Gastrocnemius medialis (tissue), 4 donors: Measurements from ENCODE around the gene HOXB5. TPM values are rescaled to one million over a fixed set of nuclear protein-coding genes. Genes with fewer than 3 reads are reported as not detected.

Experiments used
- ATAC-seq, 2 donors: fragments of 150-250 bp; one replicate each; pipeline ENCODE4 v1.9.1; 2016
- DNase-seq, 2 donors: peaks; one replicate each; pipeline ENCODE4 v3.0.0-alpha.2; 2019
- H3K27ac ChIP-seq, 4 donors: fragments of 200-600 bp; sonication (generic); 1 replicate in 1 of 4; 2 replicates in 3 of 4; pipeline ENCODE4 v1.5.1; 2016 to 2018; ENCODE audit warnings: mild to moderate bottlenecking in 2 of 4, moderate library complexity in 1 of 4
- H3K27me3 ChIP-seq, 3 donors: fragments of 200-600 bp; sonication (generic) in 2 of 3; 1 replicate in 1 of 3; 2 replicates in 2 of 3; pipeline versions ENCODE4 v1.5.1 to v1.6.0; 2016 to 2019; ENCODE audit warnings: mild to moderate bottlenecking in 1 of 3, moderate library complexity in 1 of 3
- H3K36me3 ChIP-seq, 2 donors: fragments of 200-600 bp; sonication (generic) in 1 of 2; one replicate each; pipeline ENCODE4 v1.5.1; 2017 to 2018
- H3K4me1 ChIP-seq, 2 donors: fragments of 200-600 bp; sonication (generic) in 1 of 2; one replicate each; pipeline ENCODE4 v1.5.1; 2016 to 2017; ENCODE audit warnings: mild to moderate bottlenecking in 2 of 2
- H3K4me3 ChIP-seq, 4 donors: fragments of 200-600 bp; sonication (generic) in 3 of 4; 1 replicate in 1 of 4; 2 replicates in 3 of 4; pipeline ENCODE4 v1.5.1; 2016 to 2019; ENCODE audit warnings: mild to moderate bottlenecking in 2 of 4
- H3K9me3 ChIP-seq, 3 donors: fragments of 200-600 bp; sonication (generic) in 2 of 3; 1 replicate in 1 of 3; 2 replicates in 2 of 3; pipeline ENCODE4 v1.5.1; 2016 to 2019
- CTCF ChIP-seq, 5 experiments: fragments of 450-650 bp in 3 of 5; fragments of 200-600 bp in 2 of 5; sonication (generic) in 2 of 5; IDR thresholded peaks in 4 of 5; conservative IDR thresholded peaks in 1 of 5; 1 replicate in 4 of 5; 2 replicates in 1 of 5; pipeline ENCODE4 v1.5.1; 2016 to 2019; ENCODE audit warnings: antibody characterized with exemption in 5 of 5, mild to moderate bottlenecking in 3 of 5, moderate library complexity in 3 of 5
- POLR2A ChIP-seq, 2 donors: fragments of 450-650 bp; IDR thresholded peaks; one replicate each; pipeline ENCODE4 v1.6.1; 2017; ENCODE audit warnings: antibody characterized with exemption in 2 of 2, mild to moderate bottlenecking in 2 of 2, moderate library complexity in 2 of 2
- in situ Hi-C, 4 donors: fragments of 200-750 bp; cut with MboI; loops; one replicate each; pipeline versions ENCODE4 v1.15.0 to v1.8.0; 2017; ENCODE audit warnings: low sequenced_read_pairs in 4 of 4
- intact Hi-C: fragments of 100-400 bp; cut with DNase I; formaldehyde crosslinking; loops from one replicate; pipeline ENCODE4 v1.15.1; 2023; ENCODE audit warnings: low total_unique reads
- total RNA-seq, 4 donors: library from RNA; depleted of rRNA; stranded (reverse); fragments of >200 nt; gene quantifications; one replicate each; pipeline versions ENCODE4 v1.1.0 to v1.2.3, GENCODE V29; 2016

HOXB5 gene
- total RNA-seq, 4 donors from 2014 or later: not detected

DNA sequence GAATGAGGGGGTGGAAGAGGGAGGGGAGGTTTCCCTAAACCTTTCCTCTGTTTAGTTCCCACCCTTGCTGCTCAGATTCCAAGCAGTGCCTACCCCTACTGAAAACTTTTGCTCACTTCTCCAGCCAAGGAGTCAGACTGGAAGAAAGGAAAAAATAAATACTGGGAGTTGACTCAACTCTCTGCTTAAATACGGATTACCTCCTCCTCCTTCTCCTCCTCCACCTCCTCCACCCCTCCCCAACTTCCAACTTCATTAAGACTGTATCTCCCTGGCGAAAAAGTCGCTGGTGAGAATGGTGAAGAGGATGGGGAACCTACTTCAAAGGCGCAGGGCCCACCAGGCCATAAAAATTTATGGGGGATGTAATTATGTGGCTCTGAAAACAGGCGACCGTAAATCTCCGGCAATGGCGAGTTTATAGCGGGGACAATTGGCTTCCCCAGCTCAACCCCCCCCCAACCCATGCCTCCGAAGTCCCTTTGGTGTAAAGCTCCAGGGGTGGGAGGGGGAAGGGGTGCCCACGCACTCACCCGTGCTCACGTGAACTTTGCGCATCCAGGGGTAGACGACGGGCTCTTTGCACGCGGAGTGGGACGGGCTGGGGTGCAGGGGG is 16.1 kb downstream of the HOXB5 start:
- peaks cover 27 to 77% (median 73%) of the 10 kb centered on the region in 3 donors for H3K27me3 ChIP-seq
- TF ChIP-seq POLR2A (IDR thresholded peaks at IDR 0.05) (no peak), CTCF (IDR thresholded peaks at IDR 0.05 in 4 of 5, conservative IDR thresholded peaks at IDR 0.05 in 1 of 5) (no peak)
- peaks cover 5% of the 10 kb centered on the region in 2 donors for H3K4me1 ChIP-seq
- ATAC-seq (no peak), DNase-seq (no peak)
- in situ Hi-C loops (no loop called here), intact Hi-C loops (no loop called here)
- peak overlapping the region; percentile 53 to 67 (median 62) for H3K4me3 ChIP-seq
- peak overlapping the region in 3 of 4 donors; percentile 72 to 83 (median 79) for H3K27ac ChIP-seq
- H3K36me3 ChIP-seq: no peaks in the 10 kb centered on the region
- H3K9me3 ChIP-seq: no peaks in the 10 kb centered on the region

- Histone ChIP-seq H3K27me3 (peaks cover 31 to 71% (median 67%) of the 10 kb centered on the region in 3 donors), H3K27ac (peak overlapping the region; percentile 40 to 83 (median 76)), H3K4me3 (peak overlapping the region; percentile 53 to 67 (median 62)), H3K9me3 (no peaks in the 10 kb centered on the region), H3K36me3 (no peaks in the 10 kb centered on the region), H3K4me1 (peaks cover 5 to 10% of the 10 kb centered on the region in 2 donors)
- no peak for ATAC-seq
- in situ Hi-C loops: no loop called here
- intact Hi-C loops: no loop called here
- no peak for TF ChIP-seq CTCF (IDR thresholded peaks at IDR 0.05 in 4 of 5, conservative IDR thresholded peaks at IDR 0.05 in 1 of 5)
- no peak for TF ChIP-seq POLR2A (IDR thresholded peaks at IDR 0.05)
- DNase-seq: no peak
Measured at GRCh38 chr17:48576479-48577309, 16.9 kb downstream of the HOXB5 start.

DNA sequence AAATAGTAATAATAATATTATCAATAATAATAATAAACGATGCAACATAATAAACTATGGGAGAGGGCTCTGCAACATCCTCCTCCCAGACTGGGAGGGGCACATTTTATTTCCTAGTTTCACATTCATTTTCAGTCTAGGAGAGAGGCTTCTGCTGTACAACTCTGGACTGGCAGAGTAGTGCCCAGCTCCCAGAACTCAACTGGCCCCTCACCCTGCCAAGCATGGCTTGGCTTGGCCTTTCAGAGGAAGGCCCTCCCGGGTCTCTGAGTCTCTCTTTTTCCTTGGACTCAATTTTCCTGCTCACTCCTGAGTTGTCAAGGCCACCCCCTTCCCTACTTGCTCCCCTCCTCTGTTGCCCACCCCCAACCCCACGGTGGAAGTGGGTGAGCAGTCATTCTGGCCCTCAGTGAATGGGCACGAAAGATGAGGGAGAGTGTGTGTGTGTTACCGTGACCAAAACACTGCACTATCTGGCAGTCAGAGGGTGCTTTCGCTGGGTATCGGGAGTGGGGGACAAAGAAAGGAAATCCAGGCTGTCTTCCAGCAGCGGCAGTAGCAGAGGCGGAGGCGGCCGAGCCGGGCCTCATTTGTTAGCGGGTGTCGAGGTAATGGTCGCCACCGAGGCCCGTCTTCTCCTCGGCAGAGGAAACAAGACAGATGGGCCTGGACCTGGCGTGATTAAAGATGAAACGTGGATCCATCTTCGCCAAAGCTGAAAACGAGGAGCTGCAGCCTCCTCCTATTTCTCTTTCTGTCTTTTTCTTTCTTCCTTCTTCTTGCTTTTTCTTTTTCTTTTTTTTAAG is 17.7 kb downstream of the HOXB5 start:
- Histone ChIP-seq H3K27me3 (peaks cover 30 to 64% (median 62%) of the 10 kb centered on the region in 3 donors), H3K27ac (peak overlapping the region; percentile 40 to 83 (median 76))
- intact Hi-C loops: no loop called here

More for the DNA sequence above, 17.7 kb downstream of the HOXB5 start:
- in situ Hi-C loops: no loop called here
- Histone ChIP-seq H3K4me3 (peak overlapping the region in 3 of 4 donors; percentile 60 to 67 (median 65)), H3K9me3 (no peaks in the 10 kb centered on the region), H3K4me1 (peaks cover 5 to 11% of the 10 kb centered on the region in 2 donors), H3K36me3 (no peaks in the 10 kb centered on the region)
- DNase-seq (no peak), ATAC-seq (no peak)
- TF ChIP-seq CTCF (IDR thresholded peaks at IDR 0.05 in 4 of 5, conservative IDR thresholded peaks at IDR 0.05 in 1 of 5): no peak
- no peak for TF ChIP-seq POLR2A (IDR thresholded peaks at IDR 0.05)
